Measurements from ENCODE around the gene TRIM44. TPM values are rescaled to one million over a fixed set of nuclear protein-coding genes. Genes with fewer than 3 reads are reported as not detected.

Gene TRIM44
- total and polyA plus RNA-seq, 4 experiments from 2014 or later = 34.7 to 53.1 (median 48.7) TPM

GRCh38 chr11:35678975-35679374, 16.4 kb downstream of the TRIM44 start:
- H3K4me1 Mint-ChIP-seq = peaks cover 53 to 79% (median 61%) of the 10 kb centered on the region in 4 donors
- ChIA-PET CTCF (ENCODE audit: partially characterized antibody) (no interaction called here), POLR2A (ENCODE audit: partially characterized antibody) (interaction anchor here (0.7 kb wide), 1 partner anchor 17 kb away, joined by 3 read pairs; no protein-coding TSS in a partner anchor)
- peaks cover 3 to 5% of the 10 kb centered on the region in 2 donors for H3K36me3 Mint-ChIP-seq
- H3K9me3 Mint-ChIP-seq = no peaks in the 10 kb centered on the region
- H3K27ac Mint-ChIP-seq = peak overlapping the region in 1 of 7 donors; percentile 31
- H3K4me3 Mint-ChIP-seq = no peak overlapping the region
- H3K36me3 ChIP-seq (ENCODE audit: insufficient read depth, low read length) = no peaks in the 10 kb centered on the region
- H3K4me1 ChIP-seq (ENCODE audit: insufficient read depth, low read length) = peaks cover 20% of the 10 kb centered on the region
- no peaks in the 10 kb centered on the region for H3K27me3 ChIP-seq (ENCODE audit: insufficient read depth, low read length)
- no peak overlapping the region for H3K4me3 ChIP-seq (ENCODE audit: low read length in 2 of 2)
- intact Hi-C loops (cut with micrococcal nuclease) = no loop called here
- H3K27me3 Mint-ChIP-seq = no peaks in the 10 kb centered on the region
- H3K27ac ChIP-seq (ENCODE audit: low read depth, low read length) = no peak overlapping the region
- DNase-seq = no peak
- H3K9me3 ChIP-seq (ENCODE audit: control insufficient read depth in 1 of 2, low read length in 2 of 2) = no peaks in the 10 kb centered on the region

- H3K9me3 ChIP-seq (ENCODE audit: control insufficient read depth in 1 of 2, low read length in 2 of 2) = no peaks in the 10 kb centered on the region
- H3K36me3 ChIP-seq (ENCODE audit: insufficient read depth, low read length) = peaks cover 4% of the 10 kb centered on the region
- Mint-ChIP-seq H3K36me3 (peaks cover 8 to 13% of the 10 kb centered on the region in 2 donors), H3K27ac (no peak overlapping the region), H3K4me3 (no peak overlapping the region), H3K27me3 (no peaks in the 10 kb centered on the region), H3K9me3 (no peaks in the 10 kb centered on the region), H3K4me1 (peaks cover 46 to 66% (median 52%) of the 10 kb centered on the region in 4 donors)
- H3K27ac ChIP-seq (ENCODE audit: low read depth, low read length) = no peak overlapping the region
- DNase-seq = no peak
- no peaks in the 10 kb centered on the region for H3K27me3 ChIP-seq (ENCODE audit: insufficient read depth, low read length)
- peaks cover 20% of the 10 kb centered on the region for H3K4me1 ChIP-seq (ENCODE audit: insufficient read depth, low read length)
- H3K4me3 ChIP-seq (ENCODE audit: low read length in 2 of 2) = no peak overlapping the region
- ChIA-PET CTCF (ENCODE audit: partially characterized antibody) (no interaction called here), POLR2A (ENCODE audit: partially characterized antibody) (no interaction called here)
- intact Hi-C loops (cut with micrococcal nuclease) = no loop called here
These were observed 17.9 kb downstream of the TRIM44 start for GRCh38 chr11:35680506-35680905.

- intact Hi-C loops (cut with micrococcal nuclease) = no loop called here
- Histone ChIP-seq H3K4me3 (ENCODE audit: low read length in 2 of 2) (no peak overlapping the region), H3K4me1 (ENCODE audit: insufficient read depth, low read length) (peaks cover 14% of the 10 kb centered on the region), H3K9me3 (ENCODE audit: control insufficient read depth in 1 of 2, low read length in 2 of 2) (no peaks in the 10 kb centered on the region), H3K27ac (ENCODE audit: low read depth, low read length) (no peak overlapping the region), H3K36me3 (ENCODE audit: insufficient read depth, low read length) (peaks cover 4% of the 10 kb centered on the region), H3K27me3 (ENCODE audit: insufficient read depth, low read length) (no peaks in the 10 kb centered on the region)
- Mint-ChIP-seq H3K27me3 (no peaks in the 10 kb centered on the region), H3K4me1 (peaks cover 40 to 58% (median 45%) of the 10 kb centered on the region in 4 donors), H3K36me3 (peaks cover 14 to 19% of the 10 kb centered on the region in 2 donors), H3K4me3 (no peak overlapping the region), H3K27ac (peak overlapping the region in 1 of 7 donors; percentile 25), H3K9me3 (no peaks in the 10 kb centered on the region)
- POLR2A ChIA-PET (ENCODE audit: partially characterized antibody) = no interaction called here
- CTCF ChIA-PET (ENCODE audit: partially characterized antibody) = no interaction called here
- DNase-seq = no peak
These were observed 18.7 kb downstream of the TRIM44 start for GRCh38 chr11:35681163-35681767.

DNA sequence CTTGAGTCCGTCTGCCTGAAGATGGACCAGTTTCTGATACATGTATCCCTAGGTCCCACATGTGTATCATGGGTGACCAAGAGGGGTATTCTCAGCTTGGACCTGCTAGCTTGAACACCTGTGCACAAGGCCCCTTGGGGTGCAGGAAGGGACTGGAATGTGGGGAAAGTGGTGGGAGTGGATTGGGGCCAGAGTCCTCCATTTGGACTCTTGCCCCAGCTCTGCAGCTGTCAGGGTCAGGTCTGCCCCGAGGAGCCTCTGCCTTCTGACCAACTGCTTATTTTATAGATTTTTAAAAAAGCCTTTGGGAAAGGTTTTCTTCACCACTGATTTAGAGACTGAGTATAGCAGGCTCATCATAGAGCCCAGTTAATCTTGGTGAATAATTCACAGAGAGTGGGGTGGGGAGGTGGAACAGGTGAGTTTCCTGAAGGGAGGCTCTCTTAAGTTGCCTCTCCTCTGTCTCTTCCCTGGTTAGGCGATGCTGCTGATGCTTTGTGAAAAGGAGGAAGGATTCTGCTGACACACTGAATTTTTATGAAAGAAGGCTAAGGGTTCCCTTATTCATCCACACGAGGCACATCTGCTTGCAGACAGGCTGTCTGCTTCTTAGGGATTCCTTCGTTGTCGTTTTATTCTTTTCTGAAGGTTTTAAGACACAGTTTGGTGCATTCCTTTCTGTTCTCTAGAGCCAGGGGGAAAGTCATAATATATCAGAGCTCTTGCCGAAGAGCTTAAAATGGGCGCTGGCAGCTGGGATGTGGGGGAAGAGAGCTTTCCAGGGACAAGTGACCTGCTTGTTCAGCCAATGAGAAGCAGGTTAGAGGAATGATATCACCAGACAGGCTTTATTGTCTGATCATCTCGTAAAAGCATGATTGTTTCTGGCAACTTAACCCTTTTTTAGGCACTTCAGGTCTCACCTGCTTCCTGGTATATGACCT, 19.9 kb downstream of the TRIM44 start:
- Histone ChIP-seq H3K4me3 (ENCODE audit: low read length in 2 of 2) (no peak overlapping the region), H3K4me1 (ENCODE audit: insufficient read depth, low read length) (peaks cover 10% of the 10 kb centered on the region), H3K9me3 (ENCODE audit: control insufficient read depth in 1 of 2, low read length in 2 of 2) (no peaks in the 10 kb centered on the region), H3K27me3 (ENCODE audit: insufficient read depth, low read length) (no peaks in the 10 kb centered on the region), H3K27ac (ENCODE audit: low read depth, low read length) (no peak overlapping the region), H3K36me3 (ENCODE audit: insufficient read depth, low read length) (peaks cover 9% of the 10 kb centered on the region)
- Mint-ChIP-seq H3K27ac (peak overlapping the region in 2 of 7 donors; percentile 25 to 50), H3K9me3 (no peaks in the 10 kb centered on the region), H3K4me3 (peak overlapping the region in 1 of 8 donors; percentile 51), H3K27me3 (no peaks in the 10 kb centered on the region), H3K4me1 (peaks cover 34 to 56% (median 38%) of the 10 kb centered on the region in 4 donors), H3K36me3 (peaks cover 25 to 32% of the 10 kb centered on the region in 2 donors)
- POLR2A ChIA-PET (ENCODE audit: partially characterized antibody) = no interaction called here
- CTCF ChIA-PET (ENCODE audit: partially characterized antibody) = no interaction called here
- intact Hi-C loops (cut with micrococcal nuclease) = no loop called here
- no peak for DNase-seq

DNA sequence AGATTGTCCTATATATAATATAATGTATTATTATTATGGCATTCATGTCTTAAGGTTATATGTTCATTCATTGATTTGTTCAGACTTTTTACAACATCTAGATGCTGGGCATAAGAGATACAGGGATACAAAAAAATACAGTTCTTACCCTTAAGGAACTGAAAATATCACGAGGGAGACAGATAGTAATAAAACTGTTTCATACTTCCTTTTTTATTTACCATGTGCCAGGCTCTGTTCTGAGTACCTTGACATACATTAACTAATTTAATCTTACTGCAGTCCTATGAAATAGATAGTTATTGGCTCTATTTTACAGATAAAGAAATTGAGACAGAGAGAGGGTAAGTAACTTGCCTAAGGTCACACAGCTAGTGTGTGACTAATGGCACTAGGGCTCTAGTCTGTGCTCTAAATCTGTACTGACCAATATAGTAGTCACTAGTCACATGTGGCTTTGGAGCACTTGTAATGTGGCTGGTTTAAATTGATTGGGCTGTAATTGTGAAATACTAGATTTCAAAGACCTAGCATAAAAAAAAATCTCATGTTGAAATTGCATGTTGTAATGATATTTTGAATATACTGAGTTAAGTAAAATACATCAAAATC, 21.3 kb downstream of the TRIM44 start:
- Mint-ChIP-seq H3K36me3 (peaks cover 36 to 39% of the 10 kb centered on the region in 2 donors), H3K27ac (no peak overlapping the region), H3K4me1 (peaks cover 30 to 48% (median 32%) of the 10 kb centered on the region in 4 donors), H3K9me3 (no peaks in the 10 kb centered on the region), H3K27me3 (no peaks in the 10 kb centered on the region), H3K4me3 (no peak overlapping the region)
- Histone ChIP-seq H3K27me3 (ENCODE audit: insufficient read depth, low read length) (no peaks in the 10 kb centered on the region), H3K27ac (ENCODE audit: low read depth, low read length) (no peak overlapping the region), H3K9me3 (ENCODE audit: control insufficient read depth in 1 of 2, low read length in 2 of 2) (no peaks in the 10 kb centered on the region), H3K36me3 (ENCODE audit: insufficient read depth, low read length) (peaks cover 10% of the 10 kb centered on the region), H3K4me1 (ENCODE audit: insufficient read depth, low read length) (peaks cover 6% of the 10 kb centered on the region), H3K4me3 (ENCODE audit: low read length in 2 of 2) (no peak overlapping the region)
- ChIA-PET CTCF (ENCODE audit: partially characterized antibody) (no interaction called here), POLR2A (ENCODE audit: partially characterized antibody) (no interaction called here)
- DNase-seq = no peak
- intact Hi-C loops (cut with micrococcal nuclease) = no loop called here

DNA sequence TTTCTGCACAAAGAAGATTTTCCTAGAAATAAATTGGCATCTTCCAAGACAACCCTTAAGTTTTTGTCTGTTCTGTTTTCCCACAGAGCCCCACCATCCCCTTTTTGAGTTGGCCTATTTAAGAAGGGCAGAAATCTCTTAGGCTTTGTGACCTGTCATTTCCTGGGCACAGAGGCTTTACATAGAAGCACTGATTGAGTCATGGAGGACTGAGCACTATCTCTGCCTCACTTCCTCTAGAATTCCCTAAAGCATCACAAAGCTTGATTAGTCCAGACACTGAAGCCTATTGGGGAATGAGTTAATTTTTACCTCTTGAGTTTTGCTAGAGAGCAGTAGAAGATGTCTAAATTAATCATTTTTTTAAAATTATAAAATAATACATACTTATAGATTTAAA, 25.4 kb downstream of the TRIM44 start:
- Histone ChIP-seq H3K27me3 (ENCODE audit: insufficient read depth, low read length) (no peaks in the 10 kb centered on the region), H3K36me3 (ENCODE audit: insufficient read depth, low read length) (peaks cover 14% of the 10 kb centered on the region), H3K9me3 (ENCODE audit: control insufficient read depth in 1 of 2, low read length in 2 of 2) (no peaks in the 10 kb centered on the region), H3K27ac (ENCODE audit: low read depth, low read length) (no peak overlapping the region), H3K4me1 (ENCODE audit: insufficient read depth, low read length) (no peaks in the 10 kb centered on the region), H3K4me3 (ENCODE audit: low read length in 2 of 2) (no peak overlapping the region)
- no peak for DNase-seq
- Mint-ChIP-seq H3K27ac (no peak overlapping the region), H3K36me3 (peaks cover 56 to 64% of the 10 kb centered on the region in 2 donors), H3K9me3 (no peaks in the 10 kb centered on the region), H3K4me1 (peaks cover 6 to 17% (median 10%) of the 10 kb centered on the region in 4 donors), H3K27me3 (no peaks in the 10 kb centered on the region), H3K4me3 (no peak overlapping the region)
- ChIA-PET CTCF (ENCODE audit: partially characterized antibody) (no interaction called here), POLR2A (ENCODE audit: partially characterized antibody) (no interaction called here)
- intact Hi-C loops (cut with micrococcal nuclease) = no loop called here
